Small intestine (tissue), 7 donors: ENCODE data around the gene WIPF3. TPM values are rescaled to one million over a fixed set of nuclear protein-coding genes. Genes with fewer than 3 reads are reported as not detected.

Experiments
- DNase-seq, 2 donors: peaks; one replicate each; pipeline versions ENCODE4 v3.0.0 to v3.0.0-alpha.2; 2013
- FAIRE-seq: peaks from 2 replicates; lab custom pipeline; 2012; peaks lifted over from hg19 to GRCh38; lab: Jason Lieb, UNC
- H3K27ac ChIP-seq, 3 donors: one replicate each; pipeline ENCODE4 v1.5.1; 2013; ENCODE audit warnings: low read length in 2 of 3, mild to moderate bottlenecking in 2 of 3, control low read depth in 1 of 3, inconsistent platforms in 1 of 3, low read depth in 1 of 3, moderate library complexity in 1 of 3
- H3K27me3 ChIP-seq, 3 donors: one replicate each; pipeline ENCODE4 v1.6.1; 2013; ENCODE audit warnings: low read length in 3 of 3, inconsistent platforms in 1 of 3; ENCODE audit not compliant: control insufficient read depth in 3 of 3, insufficient read depth in 3 of 3
- H3K36me3 ChIP-seq, 3 donors: one replicate each; pipeline ENCODE4 v1.6.1; 2013; ENCODE audit warnings: low read length in 3 of 3, inconsistent platforms in 1 of 3, low read depth in 1 of 3, mild to moderate bottlenecking in 1 of 3, moderate library complexity in 1 of 3; ENCODE audit not compliant: control insufficient read depth in 3 of 3, insufficient read depth in 2 of 3
- H3K4me1 ChIP-seq, 3 donors: one replicate each; pipeline ENCODE4 v1.6.1; 2013; ENCODE audit warnings: low read length in 2 of 3, inconsistent platforms in 1 of 3, low read depth in 1 of 3, mild to moderate bottlenecking in 1 of 3, moderate library complexity in 1 of 3; ENCODE audit not compliant: control insufficient read depth in 3 of 3, insufficient read depth in 2 of 3
- H3K4me3 ChIP-seq, 3 donors: one replicate each; pipeline ENCODE4 v1.5.1; 2013; ENCODE audit warnings: low read length in 3 of 3, control low read depth in 1 of 3, inconsistent platforms in 1 of 3, low read depth in 1 of 3, mild to moderate bottlenecking in 1 of 3, moderate library complexity in 1 of 3
- H3K9me3 ChIP-seq, 2 donors: one replicate each; pipeline ENCODE4 v1.6.1; 2013; ENCODE audit warnings: low read depth in 1 of 2, low read length in 1 of 2; ENCODE audit not compliant: control insufficient read depth in 2 of 2, insufficient read depth in 1 of 2
- WGBS, 3 donors: extraction: QIAGEN DNeasy Blood & Tissue Kit; methylation state at CpG; one replicate each; pipeline ENCODE4 v1.1.7; 2013; 5-methylcytosine and 5-hydroxymethylcytosine counted together
- polyA plus RNA-seq, 4 donors: library from polyadenylated mRNA; stranded (reverse) in 3 of 4; unstranded in 1 of 4; fragments of 200-250 nt in 3 of 4; fragments of 120-200 nt in 1 of 4; gene quantifications; one replicate each; pipeline versions ENCODE4 v1.2.1 to v1.2.3, GENCODE V29; 2013
- donor health status: healthy with polysubstance abuse.
- donor health status: control.
- donor health status: control.
- donor health status: Bipolar disorder and iron deficiency.
- donor health status: healthy.

The WIPF3 gene
- polyA plus RNA-seq, 4 donors = 1.1 to 28.5 (median 1.7) TPM

- Histone ChIP-seq H3K36me3 (peaks cover 0 to 16% (median 0%) of the 10 kb centered on the region in 3 donors), H3K27me3 (no peaks in the 10 kb centered on the region), H3K9me3 (peaks cover 0 to 5% of the 10 kb centered on the region in 2 donors), H3K4me1 (no peaks in the 10 kb centered on the region), H3K27ac (no peak overlapping the region), H3K4me3 (no peak overlapping the region)
- FAIRE-seq = no peak
- 90 to 98% (median 92%) methylated on average over 2 of the region's 2 CpGs for WGBS, 3 donors
- no peak for DNase-seq
Observed at GRCh38 chr7:29833929-29834328, 27.6 kb downstream of the WIPF3 start.

DNA sequence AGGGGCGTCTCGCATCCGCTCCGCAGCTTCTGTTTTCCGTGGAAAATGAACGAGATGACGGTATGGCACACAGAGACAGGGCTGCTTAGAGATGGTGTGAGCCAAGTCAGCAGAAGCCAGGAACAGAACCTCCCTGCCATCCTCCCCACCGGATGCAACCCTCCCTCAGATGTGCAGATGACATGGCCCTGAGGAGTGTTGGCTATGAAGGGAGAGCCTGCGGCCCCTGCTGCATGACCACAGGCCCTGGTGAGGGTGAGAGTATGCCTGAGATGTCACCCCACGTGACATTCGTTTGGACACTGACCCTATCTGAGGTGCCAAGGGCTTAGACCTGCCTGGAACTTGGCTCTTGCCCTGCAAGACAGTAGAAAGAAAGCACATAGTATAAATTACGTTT, 29.4 kb downstream of the WIPF3 start:
- Histone ChIP-seq H3K4me3 (no peak overlapping the region), H3K9me3 (peaks cover 0 to 5% of the 10 kb centered on the region in 2 donors), H3K4me1 (no peaks in the 10 kb centered on the region), H3K27ac (no peak overlapping the region), H3K36me3 (peaks cover 0 to 21% (median 0%) of the 10 kb centered on the region in 3 donors), H3K27me3 (no peaks in the 10 kb centered on the region)
- DNase-seq (no peak), FAIRE-seq (no peak)
- 84 to 93% (median 85%) methylated on average over 12 of the region's 12 CpGs for whole genome bisulfite sequencing, 3 donors

DNA sequence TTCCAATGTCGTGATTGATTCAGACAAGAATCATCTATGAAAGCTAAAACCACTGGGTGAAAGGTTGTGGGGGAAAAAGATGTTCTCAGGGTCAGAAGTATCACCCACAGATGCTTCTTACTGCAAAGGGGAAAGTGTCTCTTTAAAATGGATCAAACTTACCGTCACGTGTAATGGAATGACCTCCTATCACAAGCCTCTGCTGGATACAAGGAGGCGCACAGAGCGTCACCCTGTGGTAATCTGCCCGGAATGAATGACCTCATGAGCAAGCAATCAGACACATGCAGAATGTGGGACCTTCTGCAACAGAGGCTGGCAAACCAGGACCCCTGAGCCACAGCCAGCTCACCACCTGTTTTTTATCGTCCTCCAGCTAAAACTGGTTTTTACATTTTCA, 33.0 kb downstream of the WIPF3 start:
- no peak overlapping the region for H3K4me3 ChIP-seq
- FAIRE-seq = no peak
- no peaks in the 10 kb centered on the region for H3K27me3 ChIP-seq
- 59 to 74% (median 74%) methylated on average over 7 of the region's 7 CpGs for WGBS, 3 donors
- H3K27ac ChIP-seq = no peak overlapping the region
- peaks cover 0 to 18% (median 0%) of the 10 kb centered on the region in 3 donors for H3K4me1 ChIP-seq
- DNase-seq = no peak
- H3K9me3 ChIP-seq = no peaks in the 10 kb centered on the region
- peaks cover 0 to 19% (median 0%) of the 10 kb centered on the region in 3 donors for H3K36me3 ChIP-seq

DNA sequence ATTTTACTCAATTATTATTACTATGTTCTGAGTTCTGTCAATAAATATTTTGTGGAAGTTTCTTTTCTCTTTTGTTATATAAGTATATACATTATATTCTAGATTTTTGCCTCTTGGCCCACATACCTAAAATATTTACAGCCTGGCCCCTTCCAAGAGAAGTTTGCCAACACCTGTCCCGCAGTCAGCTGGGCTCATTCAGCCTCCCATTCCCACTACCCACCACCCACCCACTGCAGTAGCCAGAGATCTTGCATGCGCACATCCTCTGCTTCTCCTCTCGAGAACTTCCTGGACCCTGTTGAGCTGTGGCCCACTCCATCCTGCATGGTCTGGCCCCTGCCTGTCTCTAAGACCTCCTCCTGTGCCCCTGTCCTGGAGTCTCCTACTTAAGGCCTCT, 33.6 kb downstream of the WIPF3 start:
- DNase-seq (no peak), FAIRE-seq (no peak)
- Histone ChIP-seq H3K36me3 (peaks cover 0 to 16% (median 0%) of the 10 kb centered on the region in 3 donors), H3K27me3 (no peaks in the 10 kb centered on the region), H3K4me1 (peaks cover 0 to 24% (median 0%) of the 10 kb centered on the region in 3 donors), H3K4me3 (no peak overlapping the region), H3K27ac (no peak overlapping the region), H3K9me3 (no peaks in the 10 kb centered on the region)
- WGBS, 3 donors = 85 to 87% (median 85%) methylated on average over 3 of the region's 3 CpGs

- H3K4me3 ChIP-seq = no peak overlapping the region
- FAIRE-seq = no peak
- WGBS, 3 donors = 84 to 90% (median 87%) methylated on average over 6 of the region's 6 CpGs
- H3K27me3 ChIP-seq = no peaks in the 10 kb centered on the region
- DNase-seq = no peak
- H3K36me3 ChIP-seq = peaks cover 0 to 8% (median 0%) of the 10 kb centered on the region in 3 donors
- H3K4me1 ChIP-seq = peaks cover 0 to 31% (median 3%) of the 10 kb centered on the region in 3 donors
- no peak overlapping the region for H3K27ac ChIP-seq
- no peaks in the 10 kb centered on the region for H3K9me3 ChIP-seq
Observed at GRCh38 chr7:29840701-29841100, 34.4 kb downstream of the WIPF3 start.

DNA sequence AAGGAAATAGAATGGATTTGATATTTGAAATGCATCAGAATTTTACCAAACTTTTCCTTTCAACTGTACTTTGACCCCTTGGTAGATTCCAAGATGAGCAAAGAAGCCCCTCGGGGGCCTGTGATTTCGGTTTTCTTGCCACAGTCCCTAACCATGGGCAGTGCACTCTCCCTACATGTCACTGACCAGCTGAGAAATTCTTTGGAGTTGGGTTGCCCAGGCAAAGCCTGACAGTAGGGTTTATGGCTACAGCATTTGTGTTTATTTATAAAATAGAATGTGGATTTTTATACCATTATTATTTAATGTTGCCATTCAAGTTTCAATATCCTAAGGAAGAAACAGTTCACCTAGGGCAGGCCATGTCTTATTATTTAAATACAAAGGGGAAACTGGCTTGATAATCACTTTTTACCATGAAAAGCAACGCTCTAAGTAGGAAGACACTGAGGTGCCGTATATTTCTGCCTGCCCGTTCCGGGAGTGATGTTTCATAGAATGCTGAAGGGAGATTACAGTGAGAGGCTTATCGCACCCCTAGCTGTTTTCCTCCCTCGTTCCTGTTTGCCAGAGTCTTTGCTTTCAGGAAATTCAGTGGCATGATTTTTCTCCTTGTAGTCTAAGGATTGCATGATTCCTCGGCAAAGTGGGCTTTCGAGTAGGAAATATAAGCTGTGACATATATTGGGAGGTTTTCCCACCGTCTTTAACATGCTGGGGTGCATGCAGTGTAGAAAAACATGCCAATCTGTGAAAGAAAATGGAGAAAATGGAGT, 35.8 kb downstream of the WIPF3 start:
- Histone ChIP-seq H3K9me3 (no peaks in the 10 kb centered on the region), H3K4me3 (no peak overlapping the region), H3K4me1 (peaks cover 0 to 40% (median 3%) of the 10 kb centered on the region in 3 donors), H3K27ac (no peak overlapping the region), H3K27me3 (no peaks in the 10 kb centered on the region), H3K36me3 (peaks cover 0 to 5% (median 0%) of the 10 kb centered on the region in 3 donors)
- DNase-seq (no peak), FAIRE-seq (no peak)
- WGBS, 3 donors = 87 to 89% (median 88%) methylated on average over 11 of the region's 11 CpGs

- H3K4me1 ChIP-seq = peaks cover 0 to 49% (median 3%) of the 10 kb centered on the region in 3 donors
- H3K9me3 ChIP-seq = no peaks in the 10 kb centered on the region
- no peaks in the 10 kb centered on the region for H3K27me3 ChIP-seq
- 95 to 97% (median 95%) methylated on average over 8 of the region's 8 CpGs for WGBS, 3 donors
- DNase-seq = no peak
- no peak for FAIRE-seq
- peak overlapping the region in 1 of 3 donors; percentile 81 for H3K27ac ChIP-seq
- peaks cover 0 to 5% (median 0%) of the 10 kb centered on the region in 3 donors for H3K36me3 ChIP-seq
- H3K4me3 ChIP-seq = no peak overlapping the region
Observed at GRCh38 chr7:29843093-29843492, 36.8 kb downstream of the WIPF3 start.

- Histone ChIP-seq H3K27me3 (peaks cover 0 to 2% (median 0%) of the 10 kb centered on the region in 3 donors), H3K27ac (peak overlapping the region in 1 of 3 donors; percentile 81), H3K36me3 (peaks cover 0 to 5% (median 0%) of the 10 kb centered on the region in 3 donors), H3K9me3 (no peaks in the 10 kb centered on the region), H3K4me1 (peaks cover 0 to 56% (median 3%) of the 10 kb centered on the region in 3 donors), H3K4me3 (no peak overlapping the region)
- WGBS, 3 donors = 46 to 53% (median 53%) methylated on average over 4 of the region's 4 CpGs
- FAIRE-seq (no peak), DNase-seq (peak in 1 of 2 donors; percentile 44)
Observed at GRCh38 chr7:29843726-29844125, 37.4 kb downstream of the WIPF3 start.
